Naive thymus-derived CD4-positive, alpha-beta T cell (primary cell): ENCODE measurements around the gene MORN1. TPM values are rescaled to one million over a fixed set of nuclear protein-coding genes. Genes with fewer than 3 reads are reported as not detected.
A peak's percentile ranks its signal among the peaks of the same experiment; 100 is the strongest.

Source experiments
- ATAC-seq: fragments of 150-1000 bp; cut with Tn5 transposase; 2 replicates; pipeline ENCODE4 v1.10.0; 2021; ENCODE audit warnings: mild to moderate bottlenecking, moderate library complexity
- CTCF ChIA-PET: fragments of 350-600 bp; sonication (Branson Sonifier 250); formaldehyde crosslinking; loops from one replicate; lab custom pipeline; 2021; ENCODE audit warnings: antibody characterized with exemption; lab: Charles Lee
- POLR2A ChIA-PET: fragments of 350-600 bp; sonication (Branson Sonifier 250); formaldehyde crosslinking; loops from one replicate; lab custom pipeline; 2021; ENCODE audit warnings: antibody characterized with exemption, inconsistent platforms; lab: Charles Lee
- DNase-seq, 9 donors: peaks; one replicate each; pipeline versions ENCODE4 v3.0.0 to v3.0.0-alpha.2; 2020 to 2022; ENCODE audit warnings: mixed read lengths in 1 of 9
- H3K27ac ChIP-seq: one replicate; pipeline ENCODE4 v1.7.0; 2013; ENCODE audit warnings: mild to moderate bottlenecking, low read depth, low read length, moderate library complexity
- H3K27me3 ChIP-seq, 2 donors: one replicate each; pipeline ENCODE4 v1.7.0; 2013; ENCODE audit warnings: low read length in 2 of 2, mild to moderate bottlenecking in 2 of 2, moderate library complexity in 2 of 2; ENCODE audit not compliant: control insufficient read depth in 2 of 2, insufficient read depth in 2 of 2
- H3K36me3 ChIP-seq, 3 experiments: 1 replicate in 2 of 3; 2 replicates in 1 of 3; pipeline ENCODE4 v1.7.0; 2013; ENCODE audit warnings: low read length in 3 of 3, mild to moderate bottlenecking in 3 of 3, moderate library complexity in 1 of 3; ENCODE audit not compliant: insufficient read depth in 3 of 3, control insufficient read depth in 2 of 3
- H3K4me1 ChIP-seq, 2 donors: one replicate each; pipeline ENCODE4 v1.7.0; 2013; ENCODE audit warnings: low read length in 2 of 2, mild to moderate bottlenecking in 2 of 2, moderate library complexity in 1 of 2; ENCODE audit not compliant: control insufficient read depth in 2 of 2, insufficient read depth in 2 of 2
- H3K4me3 ChIP-seq: 2 replicates; pipeline ENCODE4 v1.7.0; 2013; ENCODE audit warnings: mild to moderate bottlenecking, low read length
- H3K9me3 ChIP-seq, 3 experiments: 1 replicate in 2 of 3; 2 replicates in 1 of 3; pipeline ENCODE4 v1.7.0; 2013; ENCODE audit warnings: low read length in 3 of 3; ENCODE audit not compliant: control insufficient read depth in 2 of 3
- H3K27ac Mint-ChIP-seq, 9 donors: one replicate each; pipeline ENCODE4 v1.8.0; 2020 to 2022; ENCODE audit warnings: mixed read lengths in 9 of 9, mild to moderate bottlenecking in 8 of 9, moderate library complexity in 5 of 9, inconsistent platforms in 2 of 9
- H3K27me3 Mint-ChIP-seq, 5 donors: one replicate each; pipeline ENCODE4 v1.8.0; 2021 to 2022; ENCODE audit warnings: mixed read lengths in 5 of 5, mild to moderate bottlenecking in 1 of 5
- H3K36me3 Mint-ChIP-seq, 5 donors: one replicate each; pipeline ENCODE4 v1.8.0; 2020 to 2022; ENCODE audit warnings: mixed read lengths in 5 of 5, mild to moderate bottlenecking in 3 of 5, inconsistent platforms in 1 of 5
- H3K4me1 Mint-ChIP-seq, 7 donors: one replicate each; pipeline ENCODE4 v1.8.0; 2020 to 2022; ENCODE audit warnings: mixed read lengths in 7 of 7, mild to moderate bottlenecking in 3 of 7, inconsistent platforms in 1 of 7
- H3K4me3 Mint-ChIP-seq, 10 donors: one replicate each; pipeline ENCODE4 v1.8.0; 2020 to 2022; ENCODE audit warnings: mild to moderate bottlenecking in 10 of 10, mixed read lengths in 10 of 10, moderate library complexity in 6 of 10, inconsistent platforms in 2 of 10
- H3K9me3 Mint-ChIP-seq, 11 donors: one replicate each; pipeline ENCODE4 v1.8.0; 2020 to 2022; ENCODE audit warnings: mixed read lengths in 11 of 11, mild to moderate bottlenecking in 4 of 11, inconsistent platforms in 1 of 11, moderate library complexity in 1 of 11
- intact Hi-C, 2 donors: fragments of 100-400 bp; cut with micrococcal nuclease; formaldehyde crosslinking; loops; one replicate each; pipeline ENCODE4 v1.15.1; 2023
- polyA plus RNA-seq, 2 donors: library from polyadenylated mRNA; unstranded; fragments of 300-500 nt; fragmentation: Illumina TruSeq; gene quantifications; one replicate each; pipeline ENCODE4 v1.2.3, GENCODE V29; 2021
- total RNA-seq, 6 experiments: library from RNA in 5 of 6; stranded (reverse) in 5 of 6; gene quantifications; 1 replicate in 5 of 6; 2 replicates in 1 of 6; pipeline ENCODE4 v1.2.3 and lab custom pipeline; 2021 to 2026

Gene MORN1
- total and polyA plus RNA-seq, 7 experiments from 2014 or later = 5.0 to 16.4 (median 9.2) TPM

DNA sequence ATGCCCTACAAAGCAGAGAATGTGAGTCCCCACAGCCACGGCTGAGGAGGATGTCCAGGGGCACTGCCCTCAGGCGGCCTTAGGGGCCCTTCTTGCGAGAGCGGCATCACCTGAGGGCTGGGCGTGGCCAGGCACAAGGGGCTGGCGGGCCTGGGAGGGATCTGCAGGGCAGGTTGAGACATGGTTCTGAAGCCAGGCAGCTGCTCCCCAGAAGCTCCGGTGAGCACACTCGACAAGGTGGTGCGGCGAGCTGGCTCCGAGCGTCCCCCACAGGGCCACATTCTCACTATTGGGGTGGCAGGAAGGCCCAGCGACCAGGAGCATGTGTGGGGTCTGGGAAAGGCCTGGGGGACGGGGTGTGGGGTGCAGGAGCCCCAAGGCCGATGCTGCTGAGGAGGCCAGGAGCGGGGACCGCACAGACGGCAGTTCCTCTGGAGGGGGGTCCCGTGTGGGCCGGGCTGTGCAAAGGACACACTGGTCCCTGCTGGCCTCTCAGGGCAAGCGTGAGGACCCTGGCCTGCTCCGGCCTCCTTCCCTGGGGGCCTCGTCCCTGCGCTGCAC is 47.2 kb downstream of the MORN1 start:
- H3K27ac Mint-ChIP-seq = no peak overlapping the region
- intact Hi-C loops = no loop called here
- Histone ChIP-seq H3K27ac (no peak overlapping the region), H3K9me3 (no peaks in the 10 kb centered on the region), H3K27me3 (no peaks in the 10 kb centered on the region), H3K4me1 (no peaks in the 10 kb centered on the region), H3K36me3 (no peaks in the 10 kb centered on the region), H3K4me3 (no peak overlapping the region)
- POLR2A ChIA-PET = no interaction called here
- no peaks in the 10 kb centered on the region for H3K4me1 Mint-ChIP-seq
- CTCF ChIA-PET = interaction anchor here (1.6 kb wide), 1 partner anchor 37 kb away, joined by 3 read pairs; no protein-coding TSS in a partner anchor
- H3K36me3 Mint-ChIP-seq = no peaks in the 10 kb centered on the region
- DNase-seq = peak in 1 of 9 donors; percentile 3
- H3K27me3 Mint-ChIP-seq = no peaks in the 10 kb centered on the region
- ATAC-seq = no peak
- no peak overlapping the region for H3K4me3 Mint-ChIP-seq
- H3K9me3 Mint-ChIP-seq = no peaks in the 10 kb centered on the region

DNA sequence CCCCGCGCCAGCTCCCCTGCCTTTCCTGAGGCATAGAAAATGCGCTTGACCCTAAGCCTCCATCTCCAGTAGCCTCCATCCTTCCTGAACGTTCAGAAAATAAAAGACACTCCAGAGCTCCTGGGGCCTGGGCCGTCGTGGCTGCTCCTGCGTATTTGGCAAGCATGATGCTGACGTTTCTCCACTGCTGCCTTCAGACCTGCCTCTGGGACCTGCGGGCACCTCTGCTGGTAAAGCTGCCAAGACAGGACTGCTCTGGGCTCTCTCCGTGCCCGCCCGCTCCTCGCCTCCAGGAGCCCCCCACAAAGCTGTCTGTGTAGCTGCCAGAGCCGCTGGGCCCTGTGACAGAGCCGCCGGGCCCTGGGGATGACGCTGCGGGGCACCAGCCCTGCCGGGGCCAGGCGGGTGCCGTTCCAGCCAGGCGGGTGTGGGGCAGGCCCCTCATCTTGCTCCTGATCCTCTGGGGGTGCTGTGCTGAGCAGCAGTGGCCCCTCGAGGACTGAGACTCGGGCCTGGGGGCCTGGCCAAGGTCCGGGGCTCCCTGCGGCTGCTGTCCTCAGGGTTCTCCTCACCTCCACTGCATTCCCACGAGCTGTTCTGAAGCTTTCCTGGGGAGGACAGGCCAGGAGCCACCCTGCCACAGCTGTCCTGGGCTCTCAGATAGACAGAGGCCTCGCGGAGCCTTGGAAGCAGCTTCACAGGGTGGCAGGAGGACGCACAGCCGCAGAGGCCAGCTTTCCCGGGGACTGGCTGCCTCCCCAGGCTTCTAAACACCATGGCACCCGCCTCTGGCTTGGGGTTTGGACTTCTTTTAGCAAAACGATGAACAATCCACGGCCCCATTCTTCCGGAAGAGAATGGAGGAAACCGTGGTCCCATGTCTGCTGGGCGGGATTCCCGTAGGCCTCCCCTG is 48.1 kb downstream of the MORN1 start:
- no peak for ATAC-seq
- Mint-ChIP-seq H3K27ac (no peak overlapping the region), H3K36me3 (no peaks in the 10 kb centered on the region), H3K9me3 (no peaks in the 10 kb centered on the region), H3K27me3 (no peaks in the 10 kb centered on the region), H3K4me3 (no peak overlapping the region), H3K4me1 (no peaks in the 10 kb centered on the region)
- Histone ChIP-seq H3K36me3 (no peaks in the 10 kb centered on the region), H3K27me3 (no peaks in the 10 kb centered on the region), H3K4me1 (no peaks in the 10 kb centered on the region), H3K27ac (no peak overlapping the region), H3K9me3 (no peaks in the 10 kb centered on the region), H3K4me3 (no peak overlapping the region)
- DNase-seq = peak in 1 of 9 donors; percentile 5
- POLR2A ChIA-PET = no interaction called here
- CTCF ChIA-PET = interaction anchor here (1.6 kb wide), 1 partner anchor 38 kb away, joined by 3 read pairs; no protein-coding TSS in a partner anchor
- intact Hi-C loops = no loop called here

DNA sequence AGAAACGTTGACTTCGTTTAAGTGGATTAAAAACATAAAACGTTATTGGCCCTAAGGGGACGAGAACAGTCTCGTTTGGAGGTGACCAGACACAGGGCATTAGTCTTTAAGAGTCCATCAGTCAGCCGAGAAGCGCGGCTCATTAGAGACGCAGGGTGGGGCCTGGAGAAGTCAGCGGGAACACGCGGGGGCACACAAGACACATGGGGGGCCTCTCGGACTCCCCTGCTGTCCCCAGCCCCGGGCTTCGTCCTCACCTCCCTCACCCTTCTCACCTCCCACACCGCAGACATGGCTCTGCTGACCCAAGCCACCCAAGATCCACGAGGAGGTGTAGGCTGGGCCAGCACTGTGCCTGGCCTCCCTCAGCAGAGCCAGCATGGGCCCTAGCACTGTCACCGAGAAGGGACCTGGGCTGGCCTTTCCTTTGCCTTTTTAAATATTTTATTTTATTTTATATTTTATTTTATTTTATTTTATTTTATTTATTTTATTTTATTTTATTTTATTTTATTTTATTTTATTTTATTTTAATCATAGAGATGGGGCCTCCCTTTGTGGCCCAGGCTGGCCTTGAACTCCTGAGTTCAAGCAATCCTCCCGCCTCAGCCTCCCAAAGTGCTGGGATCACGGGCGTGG is 48.9 kb downstream of the MORN1 start:
- no peaks in the 10 kb centered on the region for H3K36me3 Mint-ChIP-seq
- no peaks in the 10 kb centered on the region for H3K9me3 Mint-ChIP-seq
- CTCF ChIA-PET = no interaction called here

DNA sequence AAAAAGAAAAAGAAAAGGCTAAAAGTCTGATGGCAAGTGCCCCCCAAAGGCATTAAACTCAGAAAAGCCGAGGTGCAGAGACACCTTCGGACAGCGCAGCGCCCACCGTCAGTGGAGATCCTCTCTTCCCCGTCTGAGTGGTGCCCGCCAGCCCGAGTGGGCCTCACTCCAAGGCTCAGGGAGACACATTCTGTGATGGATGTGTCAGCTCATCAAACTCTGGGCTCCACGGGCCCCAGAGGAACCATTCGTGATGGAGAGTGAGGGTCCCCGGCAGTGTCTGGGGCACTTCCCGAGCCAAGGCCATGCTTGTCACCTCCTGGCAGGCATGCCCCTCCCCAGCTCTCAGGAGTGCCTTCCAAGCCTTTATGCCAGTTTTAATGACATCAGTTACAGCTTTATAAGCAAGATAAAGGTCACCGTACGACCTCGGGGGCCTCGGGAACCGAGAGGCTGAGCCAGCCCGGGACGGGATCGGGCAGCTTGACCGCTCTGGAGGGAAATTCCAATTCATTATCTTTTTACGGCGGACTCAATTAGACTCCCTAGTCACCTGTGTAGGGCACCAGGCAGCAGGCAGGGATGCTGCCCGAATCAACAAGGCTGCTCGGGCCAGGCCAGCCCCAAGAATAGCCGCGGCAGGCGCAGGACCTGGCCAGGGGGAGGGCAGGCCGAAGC is 49.5 kb downstream of the MORN1 start:
- H3K9me3 ChIP-seq = no peaks in the 10 kb centered on the region
- POLR2A ChIA-PET = no interaction called here

More for the DNA sequence above, 48.9 kb downstream of the MORN1 start:
- Mint-ChIP-seq H3K4me1 (no peaks in the 10 kb centered on the region), H3K27me3 (no peaks in the 10 kb centered on the region), H3K27ac (no peak overlapping the region), H3K4me3 (no peak overlapping the region)
- intact Hi-C loops = no loop called here
- Histone ChIP-seq H3K4me1 (no peaks in the 10 kb centered on the region), H3K9me3 (no peaks in the 10 kb centered on the region), H3K27me3 (no peaks in the 10 kb centered on the region), H3K4me3 (no peak overlapping the region), H3K36me3 (no peaks in the 10 kb centered on the region), H3K27ac (no peak overlapping the region)
- ATAC-seq (no peak), DNase-seq (peak in 1 of 9 donors; percentile 3)
- POLR2A ChIA-PET = no interaction called here

DNA sequence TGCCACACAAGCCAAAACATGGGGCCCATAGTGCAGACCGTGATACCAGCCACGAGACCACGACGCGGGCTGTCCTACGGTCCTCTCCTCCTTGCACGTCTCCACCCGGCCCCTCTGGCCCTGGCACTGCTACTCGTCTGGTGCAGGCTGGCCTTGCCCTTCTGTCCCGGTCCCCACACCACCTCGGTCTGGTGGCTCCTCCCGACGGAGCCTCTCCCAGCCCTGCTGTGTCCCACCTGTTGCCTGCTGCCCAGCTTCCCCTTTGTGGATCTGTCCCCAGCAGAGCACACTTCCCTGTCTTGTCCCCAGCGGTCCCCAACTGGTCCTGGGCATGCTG is 50.5 kb downstream of the MORN1 start:
- Mint-ChIP-seq H3K4me3 (no peak overlapping the region), H3K27me3 (no peaks in the 10 kb centered on the region), H3K36me3 (no peaks in the 10 kb centered on the region), H3K4me1 (no peaks in the 10 kb centered on the region), H3K27ac (no peak overlapping the region), H3K9me3 (no peaks in the 10 kb centered on the region)
- no peaks in the 10 kb centered on the region for H3K9me3 ChIP-seq
- ChIA-PET CTCF (no interaction called here), POLR2A (no interaction called here)
- ATAC-seq = no peak
- intact Hi-C loops = no loop called here
- no peak overlapping the region for H3K27ac ChIP-seq
- H3K4me1 ChIP-seq = no peaks in the 10 kb centered on the region
- no peaks in the 10 kb centered on the region for H3K36me3 ChIP-seq
- DNase-seq = no peak
- no peaks in the 10 kb centered on the region for H3K27me3 ChIP-seq
- no peak overlapping the region for H3K4me3 ChIP-seq

More for the DNA sequence above, 49.5 kb downstream of the MORN1 start:
- H3K27ac ChIP-seq = no peak overlapping the region
- no peak overlapping the region for H3K4me3 Mint-ChIP-seq
- no peaks in the 10 kb centered on the region for H3K27me3 ChIP-seq
- intact Hi-C loops = no loop called here
- DNase-seq (peak in 1 of 9 donors; percentile 1), ATAC-seq (no peak)
- no peaks in the 10 kb centered on the region for H3K4me1 ChIP-seq
- H3K4me1 Mint-ChIP-seq = no peaks in the 10 kb centered on the region
- no peaks in the 10 kb centered on the region for H3K36me3 Mint-ChIP-seq
- no peak overlapping the region for H3K27ac Mint-ChIP-seq
- no peak overlapping the region for H3K4me3 ChIP-seq
- H3K36me3 ChIP-seq = no peaks in the 10 kb centered on the region
- CTCF ChIA-PET = no interaction called here
- H3K27me3 Mint-ChIP-seq = no peaks in the 10 kb centered on the region
- no peaks in the 10 kb centered on the region for H3K9me3 Mint-ChIP-seq

DNA sequence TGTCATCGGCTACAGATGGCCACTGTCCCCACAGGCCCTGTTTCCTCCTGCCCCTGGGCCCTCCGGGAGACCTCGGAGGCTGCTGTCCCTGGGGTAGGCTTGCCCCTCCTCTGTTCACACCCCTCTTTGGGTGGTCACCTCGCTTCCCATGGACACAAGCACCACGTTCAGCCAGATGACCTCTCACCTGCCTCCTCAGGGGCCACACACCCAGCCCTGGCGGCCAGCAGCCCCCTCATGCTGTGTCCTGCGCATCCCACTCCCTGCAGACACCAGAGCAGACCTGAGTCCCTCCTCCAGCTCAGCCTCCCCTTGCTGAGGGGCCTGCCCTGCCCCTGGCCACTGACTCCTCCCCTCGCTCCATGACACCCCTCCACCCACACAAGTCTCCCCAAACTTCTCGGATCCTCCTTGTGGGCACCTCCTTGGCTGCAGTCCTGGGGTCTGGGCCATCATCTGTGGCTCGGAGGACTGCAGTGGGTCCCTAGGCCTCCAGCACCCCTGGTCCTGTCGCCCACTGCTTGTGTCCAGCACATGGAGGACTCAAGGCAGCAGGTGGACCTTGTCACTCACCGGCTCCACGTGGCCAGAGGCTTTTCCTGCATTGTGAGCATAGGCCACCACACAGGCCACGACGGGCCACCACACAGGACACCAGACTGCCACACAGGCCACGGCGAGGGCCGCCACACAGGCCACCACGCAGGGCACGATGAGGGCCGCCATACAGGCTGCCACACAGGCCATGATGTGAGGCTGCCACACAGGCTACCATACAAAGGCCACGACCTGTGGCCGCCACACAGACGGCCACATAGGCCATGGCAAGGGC is 51.1 kb downstream of the MORN1 start:
- ATAC-seq (no peak), DNase-seq (no peak)
- H3K36me3 ChIP-seq = no peaks in the 10 kb centered on the region
- no peak overlapping the region for H3K4me3 ChIP-seq
- no peaks in the 10 kb centered on the region for H3K9me3 Mint-ChIP-seq
- CTCF ChIA-PET = no interaction called here
- intact Hi-C loops = no loop called here
- no peaks in the 10 kb centered on the region for H3K4me1 Mint-ChIP-seq
- H3K27ac Mint-ChIP-seq = no peak overlapping the region
- no peaks in the 10 kb centered on the region for H3K27me3 ChIP-seq
- no peaks in the 10 kb centered on the region for H3K36me3 Mint-ChIP-seq
- no peak overlapping the region for H3K27ac ChIP-seq
- H3K4me3 Mint-ChIP-seq = no peak overlapping the region
- POLR2A ChIA-PET = no interaction called here
- no peaks in the 10 kb centered on the region for H3K4me1 ChIP-seq
- H3K9me3 ChIP-seq = no peaks in the 10 kb centered on the region
- no peaks in the 10 kb centered on the region for H3K27me3 Mint-ChIP-seq
